ENCODE data around the gene LGALS3. TPM values are rescaled to one million over a fixed set of nuclear protein-coding genes. Genes with fewer than 3 reads are reported as not detected.
"Not testable (repeated sequence)": the region's sequence is repeated elsewhere in the genome, so short reads cannot be mapped to it uniquely, and the experiment has no call there.

Gene LGALS3
- polyA plus RNA-seq (2014; cell fraction: cytosol; rRNA removed) = not detected in 2 replicates
- 1.3 TPM in 1 of 2 replicates, not detected in the other for polyA plus RNA-seq (2014; cell fraction: nucleus; rRNA removed)

- no peak for DNase-seq (ENCODE audit: low spot score)
Observed at GRCh38 chr14:55129086-55129427, at the start of gene LGALS3. TSS of gene LGALS3 (plus strand) at chr14:55129252. CDS start at chr14:55137374, 8,122 bp downstream.

GRCh38 chr14:55079961-55080360 is 49.1 kb upstream of the LGALS3 start:
- DNase-seq (ENCODE audit: low spot score) = not testable (repeated sequence)

- no peak for DNase-seq (ENCODE audit: low spot score)
Observed at GRCh38 chr14:55084401-55085059, 44.5 kb upstream of the LGALS3 start.

GRCh38 chr14:55085060-55085660 is 43.9 kb upstream of the LGALS3 start:
- DNase-seq (ENCODE audit: low spot score) = no peak

GRCh38 chr14:55086938-55087337 is 42.1 kb upstream of the LGALS3 start:
- DNase-seq (ENCODE audit: low spot score) = no peak

DNA sequence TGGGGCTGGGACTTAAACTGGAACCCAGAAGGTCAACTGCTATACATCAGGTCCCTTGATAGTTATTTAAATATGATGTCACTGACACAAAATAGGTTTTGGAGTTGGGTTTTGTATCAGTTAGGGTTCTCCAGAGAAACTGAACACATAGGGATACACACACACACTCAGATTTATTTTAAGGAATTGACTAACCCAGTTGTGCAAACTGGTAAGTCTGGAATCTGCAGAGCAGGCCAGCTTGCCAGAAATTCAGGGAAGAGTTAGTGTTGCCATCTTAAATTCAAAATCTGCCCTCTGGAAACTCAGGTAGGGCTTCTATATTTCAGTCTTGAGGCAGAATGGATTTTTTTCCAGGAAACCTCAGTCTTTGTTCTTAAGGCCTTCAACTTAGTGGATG is 40.7 kb upstream of the LGALS3 start:
- no peak for DNase-seq (ENCODE audit: low spot score)

- DNase-seq (ENCODE audit: low spot score) = no peak
Observed at GRCh38 chr14:55092341-55092740, 36.7 kb upstream of the LGALS3 start.

GRCh38 chr14:55094292-55095157 is 34.5 kb upstream of the LGALS3 start:
- DNase-seq (ENCODE audit: low spot score) = peak; percentile 34

GRCh38 chr14:55097881-55098560 is 31.0 kb upstream of the LGALS3 start:
- DNase-seq (ENCODE audit: low spot score) = no peak

DNA sequence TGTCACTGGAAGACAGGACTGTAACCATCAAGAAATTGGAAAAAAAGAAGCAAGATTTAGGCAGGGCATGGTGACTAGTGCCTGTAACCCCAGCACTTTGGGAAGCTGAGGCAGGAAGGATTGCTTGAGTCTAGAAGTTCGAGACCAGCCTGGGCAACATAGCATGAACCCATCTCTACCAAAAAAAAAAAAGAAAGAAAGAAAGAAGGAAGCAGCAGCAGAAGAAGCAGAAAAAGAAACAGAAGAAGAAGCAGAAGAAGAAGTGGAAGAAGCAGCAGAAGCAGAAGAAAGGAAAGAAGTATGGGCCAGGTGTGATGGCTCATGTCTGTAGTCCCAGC is 30.5 kb upstream of the LGALS3 start:
- no peak for DNase-seq (ENCODE audit: low spot score)

DNA sequence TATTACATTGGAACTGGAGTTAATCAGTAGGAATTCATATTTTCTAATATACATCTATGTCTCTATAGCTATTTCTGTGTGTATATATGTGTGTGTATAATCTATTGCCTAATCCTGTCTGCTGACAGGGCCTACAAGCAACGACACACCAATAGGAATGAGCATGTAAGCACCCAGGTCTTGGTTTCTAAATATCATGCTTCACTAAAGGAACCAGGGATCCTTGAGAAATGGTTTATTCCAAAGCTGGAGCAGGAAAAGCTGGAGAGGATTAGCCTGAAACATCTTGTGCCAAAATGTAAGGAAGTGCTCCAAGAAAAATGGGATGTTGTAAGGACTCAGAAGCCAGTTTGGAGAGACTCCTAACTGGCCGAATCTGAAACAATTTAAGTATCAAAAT is 29.3 kb upstream of the LGALS3 start:
- DNase-seq (ENCODE audit: low spot score) = no peak

GRCh38 chr14:55101698-55102097 is 27.4 kb upstream of the LGALS3 start:
- no peak for DNase-seq (ENCODE audit: low spot score)

DNA sequence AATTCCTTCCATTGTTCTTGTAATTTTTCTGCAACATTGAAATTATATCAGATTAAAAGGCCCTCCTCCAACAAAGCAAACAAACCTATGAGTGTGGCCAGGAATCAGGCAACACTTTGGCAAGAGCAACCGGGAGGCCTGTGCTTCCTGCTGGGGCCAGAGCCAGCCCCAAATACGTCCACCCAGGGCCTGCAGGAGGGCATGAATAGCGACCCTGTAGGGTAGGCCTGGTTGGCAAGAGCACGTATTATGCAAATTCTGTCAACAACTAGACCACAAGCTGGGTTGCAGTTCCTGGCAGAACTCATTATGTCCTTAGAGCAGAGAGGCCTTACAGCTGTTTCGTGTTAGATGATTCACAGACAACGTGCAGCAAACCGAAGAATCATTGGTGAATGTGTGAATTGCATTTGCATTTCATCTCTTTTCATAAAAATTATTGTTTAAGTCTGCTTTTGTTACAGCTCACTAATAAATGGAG is 26.9 kb upstream of the LGALS3 start:
- DNase-seq (ENCODE audit: low spot score) = no peak

DNA sequence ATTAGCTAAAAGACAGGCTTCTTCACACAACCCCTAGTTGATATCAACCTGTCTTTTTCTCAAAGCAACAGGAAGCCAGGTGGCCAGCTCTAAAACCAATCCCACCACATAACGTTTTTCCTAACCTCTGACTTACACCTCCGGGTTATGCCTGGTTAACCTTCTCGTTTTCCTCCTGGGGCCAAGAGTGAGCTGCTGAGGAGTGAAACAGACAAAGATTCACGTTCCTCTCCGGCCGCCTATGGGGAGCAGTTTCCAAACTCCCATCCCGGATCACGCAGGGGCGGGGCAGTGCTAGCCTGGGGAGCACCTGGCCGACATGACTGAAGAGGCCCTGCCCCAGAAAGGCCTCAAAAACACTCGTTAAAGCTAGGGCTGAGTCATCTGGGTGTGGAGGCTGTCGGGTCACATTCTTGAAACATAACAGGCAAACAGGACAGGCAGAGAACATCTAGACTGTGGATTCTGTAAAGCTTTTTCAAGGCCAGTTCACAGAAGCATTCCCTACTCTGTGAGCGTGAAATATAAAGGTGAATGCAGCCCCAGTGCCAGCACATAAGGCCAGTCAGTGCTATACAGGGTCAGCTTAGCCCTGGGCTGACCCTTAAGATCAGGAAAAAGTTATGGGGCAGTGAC is 25.9 kb upstream of the LGALS3 start:
- no peak for DNase-seq (ENCODE audit: low spot score)

GRCh38 chr14:55103971-55104954 is 24.8 kb upstream of the LGALS3 start:
- DNase-seq (ENCODE audit: low spot score) = no peak

GRCh38 chr14:55105991-55106390 is 23.1 kb upstream of the LGALS3 start:
- DNase-seq (ENCODE audit: low spot score) = no peak

DNA sequence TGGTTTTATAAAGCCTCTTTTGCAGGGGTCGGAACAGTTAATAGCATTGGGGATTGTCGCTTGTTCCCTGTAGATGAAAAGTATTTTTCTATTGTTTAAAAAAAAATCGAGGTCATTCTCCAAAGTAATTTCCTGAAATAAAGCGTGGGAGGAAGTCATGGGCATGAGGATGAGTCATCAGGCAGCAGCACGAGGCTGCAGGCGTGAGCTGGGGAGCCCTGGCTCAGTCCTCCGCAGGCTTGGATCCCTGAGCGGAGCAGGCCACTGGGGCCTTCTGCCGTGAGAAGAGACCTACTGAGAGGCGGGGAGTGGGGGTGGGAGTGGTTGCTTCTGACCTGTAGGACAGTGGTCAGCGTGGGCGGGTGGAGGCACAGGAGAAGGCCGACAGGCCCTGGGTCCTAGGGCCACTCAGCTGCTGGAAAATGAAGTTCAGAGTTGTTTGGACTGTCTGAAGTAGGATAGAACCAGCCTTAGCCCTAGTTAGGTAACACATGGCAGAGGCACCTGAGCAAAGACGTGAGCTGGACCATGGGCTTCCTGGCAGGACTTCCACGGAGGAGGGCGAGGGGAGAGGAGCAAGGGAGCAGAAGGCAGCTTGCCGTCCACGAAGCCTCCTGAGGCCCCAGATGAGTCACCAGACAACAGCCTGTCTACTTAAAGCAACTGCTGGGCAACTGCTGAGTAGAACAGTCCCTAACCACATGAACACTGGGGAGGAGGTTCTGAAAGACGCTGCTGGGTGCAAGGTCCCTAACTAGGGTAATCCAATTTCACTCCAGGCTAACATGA is 21.1 kb upstream of the LGALS3 start:
- no peak for DNase-seq (ENCODE audit: low spot score)

- no peak for DNase-seq (ENCODE audit: low spot score)
Observed at GRCh38 chr14:55109836-55110235, 19.2 kb upstream of the LGALS3 start.

GRCh38 chr14:55111122-55111708 is 17.8 kb upstream of the LGALS3 start:
- DNase-seq (ENCODE audit: low spot score) = no peak

Data from SK-N-DZ (cell line).